GM19351 (cell line): ENCODE results near the gene CDK5RAP1.
"Not testable (repeated sequence)": the region's sequence is repeated elsewhere in the genome, so short reads cannot be mapped to it uniquely, and the experiment has no call there.

Experiments used
- ATAC-seq: cut with Tn5 transposase; IDR thresholded peaks from one replicate; pipeline ENCODE4 v1.9.1; 2021; ENCODE audit warnings: mild to moderate bottlenecking, moderate library complexity; ENCODE audit not compliant: unreplicated experiment

Gene CDK5RAP1

GRCh38 chr20:33423141-33423834, 22.0 kb upstream of the CDK5RAP1 start:
- no peak for ATAC-seq

GRCh38 chr20:33419140-33419974, 18.0 kb upstream of the CDK5RAP1 start:
- ATAC-seq, result no peak

GRCh38 chr20:33418033-33418432, 16.7 kb upstream of the CDK5RAP1 start:
- ATAC-seq, result no peak

- ATAC-seq, result no peak
Measured at GRCh38 chr20:33415948-33416347, 14.6 kb upstream of the CDK5RAP1 start.

- ATAC-seq, result no peak
Measured at GRCh38 chr20:33412484-33412838, 11.1 kb upstream of the CDK5RAP1 start.

DNA sequence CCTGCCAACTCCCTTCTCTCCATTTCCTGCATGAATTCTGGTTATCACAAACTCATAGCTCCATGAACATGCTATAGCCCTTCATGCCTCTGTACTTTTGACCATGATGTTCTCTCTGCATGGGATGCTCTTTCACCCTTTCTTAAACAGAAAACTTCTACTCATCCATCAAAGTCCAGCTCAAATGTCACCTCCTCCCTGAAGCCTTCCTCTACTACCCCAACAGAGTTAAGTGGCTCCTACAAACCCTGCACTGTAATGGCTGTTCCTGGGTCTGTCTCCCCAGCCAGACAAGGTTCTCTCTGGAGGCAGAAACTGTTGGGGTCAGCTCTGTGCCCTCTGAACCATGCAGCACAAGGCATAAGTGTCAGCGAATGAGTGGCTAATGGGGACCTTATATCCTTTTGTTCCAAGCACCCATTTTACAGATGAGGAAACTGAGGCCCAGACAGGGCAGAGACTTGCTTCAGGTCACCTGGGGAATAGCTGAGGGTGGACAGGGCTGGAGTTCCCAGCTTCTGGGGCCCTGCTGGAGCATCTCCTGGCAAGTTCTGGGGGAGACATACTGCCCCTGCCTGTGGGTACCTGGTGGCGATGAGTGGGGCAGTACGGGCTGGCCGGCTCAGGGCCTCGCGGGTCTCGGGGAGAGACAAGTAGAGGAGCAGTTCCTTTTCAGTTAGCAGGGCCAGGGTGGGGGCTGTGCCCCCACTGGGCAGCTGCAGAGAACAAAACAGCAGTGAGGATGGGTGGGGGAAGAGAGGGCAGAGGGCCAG, 10.6 kb upstream of the CDK5RAP1 start:
- ATAC-seq, result no peak

DNA sequence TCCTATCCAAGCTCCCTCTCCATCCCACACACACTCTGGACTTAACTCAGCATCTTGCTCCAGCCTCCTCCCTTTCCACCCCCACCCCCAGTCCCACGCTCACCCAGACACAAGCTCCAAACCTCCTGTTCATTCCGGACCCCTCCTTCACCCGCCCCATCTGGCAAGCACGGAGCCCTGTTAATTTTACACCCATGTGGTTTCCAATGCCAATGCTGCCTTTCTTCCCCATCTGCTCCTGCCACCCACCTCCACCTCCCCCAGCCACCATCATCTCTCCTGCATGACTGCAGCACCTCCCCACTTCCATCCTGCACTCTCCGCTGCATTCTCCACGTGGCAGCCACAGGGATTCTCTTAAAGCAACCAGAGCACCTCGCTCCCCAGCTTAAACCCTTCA, 9.9 kb upstream of the CDK5RAP1 start:
- ATAC-seq, result no peak

DNA sequence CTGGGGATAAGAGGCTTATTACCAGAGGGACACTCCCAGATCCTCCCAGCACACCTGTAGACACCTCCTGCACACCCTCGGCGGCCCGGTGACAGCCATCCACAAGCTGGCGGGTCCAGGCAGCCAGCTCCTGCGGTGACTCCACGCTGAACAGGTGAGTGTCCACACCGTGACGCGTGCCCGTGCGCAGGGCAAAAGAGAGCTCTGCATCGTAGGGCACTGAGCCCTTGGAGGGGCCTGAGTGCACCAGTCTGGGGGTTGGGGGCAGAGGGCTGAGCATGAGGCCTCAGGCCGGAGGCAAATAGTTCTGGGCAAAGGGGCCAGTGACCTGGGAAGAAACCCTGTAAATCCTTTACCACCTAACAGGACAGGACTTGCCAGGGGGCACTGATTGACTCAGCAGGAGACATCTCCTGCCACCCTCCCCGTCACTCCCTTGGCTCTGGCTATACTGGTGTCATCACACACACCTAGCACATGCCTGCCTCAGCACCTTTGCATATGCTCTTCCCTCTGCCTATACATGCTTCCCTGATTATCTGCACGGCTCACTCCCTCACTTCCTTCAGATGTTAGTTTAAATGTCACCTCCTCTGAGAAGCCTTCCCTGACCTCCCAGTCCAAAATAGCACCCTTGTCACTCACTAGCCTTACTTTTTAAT, 8.9 kb upstream of the CDK5RAP1 start:
- no peak for ATAC-seq

DNA sequence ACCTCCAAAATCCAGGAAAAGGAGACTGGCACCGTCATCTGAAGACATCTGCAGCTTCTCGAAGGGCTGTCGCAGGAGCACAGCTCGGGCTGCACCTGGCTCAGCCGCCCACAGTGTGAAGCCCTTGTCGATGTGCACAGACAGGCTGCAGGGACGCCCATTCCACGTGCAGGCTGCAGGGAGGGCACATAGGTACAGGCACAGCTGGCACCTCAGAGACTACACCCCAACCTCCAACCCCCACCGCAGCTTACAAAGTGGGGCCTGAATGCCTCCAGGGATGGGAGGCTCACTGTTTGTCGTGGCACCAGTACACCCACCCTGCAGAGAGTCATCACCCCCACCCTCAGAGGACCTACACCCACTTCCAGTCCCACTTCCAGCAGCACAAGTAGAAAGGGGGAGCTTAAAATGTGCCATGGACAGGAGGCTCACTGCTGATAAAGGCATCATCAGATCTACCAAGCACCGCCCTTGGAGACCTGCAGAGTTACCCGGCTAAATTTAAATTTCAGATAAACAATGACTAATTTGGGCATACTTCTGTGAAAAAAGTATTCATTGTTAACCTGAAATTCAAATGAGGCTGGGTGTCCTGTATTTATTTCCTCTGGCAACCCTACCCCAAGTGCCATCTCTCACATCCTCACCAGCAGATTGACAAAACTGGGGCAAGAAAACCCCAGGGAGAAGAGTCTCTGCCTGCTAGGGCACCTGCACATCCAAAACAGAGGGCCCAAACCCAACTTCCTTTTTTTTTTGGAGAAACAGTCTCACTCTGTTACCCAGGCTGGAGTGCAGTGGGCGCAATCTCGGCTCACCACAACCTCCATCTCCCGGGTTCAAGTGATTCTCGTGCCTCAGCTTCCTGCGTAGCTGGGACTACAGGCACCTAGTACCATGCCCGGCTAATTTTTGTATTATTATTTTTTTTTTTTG, 7.7 kb upstream of the CDK5RAP1 start:
- no peak for ATAC-seq

DNA sequence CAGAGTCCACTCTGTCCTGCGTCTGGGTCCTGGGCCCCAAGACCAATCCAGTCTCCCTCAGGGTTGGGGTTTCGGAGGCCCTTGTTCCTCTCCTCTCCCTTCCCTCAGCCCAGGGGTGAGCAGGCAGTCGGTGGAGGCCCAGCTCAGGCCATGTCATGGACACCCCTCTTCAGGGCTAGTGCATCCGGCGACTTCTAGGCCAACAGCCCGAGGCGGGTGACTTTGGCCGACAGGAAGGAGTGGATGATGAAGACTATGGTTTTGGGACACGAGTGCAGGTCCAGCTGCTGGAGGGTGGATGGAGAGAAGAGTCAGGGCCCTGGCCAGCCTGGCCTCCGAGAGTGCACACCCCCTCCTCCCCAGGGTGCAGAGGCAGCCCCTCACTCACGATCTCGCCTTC, 7.0 kb upstream of the CDK5RAP1 start:
- no peak for ATAC-seq

DNA sequence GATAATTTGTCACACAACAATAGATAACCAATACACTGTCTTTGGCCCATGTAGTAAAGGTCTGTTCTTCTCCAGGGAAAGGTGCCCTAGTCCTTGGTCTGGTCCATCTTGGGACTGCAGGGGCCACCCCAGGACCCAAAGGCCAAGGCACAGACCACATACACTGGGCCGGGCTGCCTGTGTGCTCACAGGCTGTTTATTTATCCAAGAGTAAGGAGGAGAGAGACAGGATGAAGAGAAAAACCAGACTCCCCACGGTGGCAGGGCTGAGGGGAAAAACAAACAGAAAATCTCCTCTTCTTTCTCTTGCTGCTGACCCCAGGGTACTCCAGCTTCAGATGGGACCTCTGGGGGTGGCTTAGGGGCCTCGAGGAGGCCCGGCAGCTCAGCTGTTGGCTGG, 6.5 kb upstream of the CDK5RAP1 start:
- no peak for ATAC-seq

GRCh38 chr20:33407251-33407650, 5.9 kb upstream of the CDK5RAP1 start:
- no peak for ATAC-seq

DNA sequence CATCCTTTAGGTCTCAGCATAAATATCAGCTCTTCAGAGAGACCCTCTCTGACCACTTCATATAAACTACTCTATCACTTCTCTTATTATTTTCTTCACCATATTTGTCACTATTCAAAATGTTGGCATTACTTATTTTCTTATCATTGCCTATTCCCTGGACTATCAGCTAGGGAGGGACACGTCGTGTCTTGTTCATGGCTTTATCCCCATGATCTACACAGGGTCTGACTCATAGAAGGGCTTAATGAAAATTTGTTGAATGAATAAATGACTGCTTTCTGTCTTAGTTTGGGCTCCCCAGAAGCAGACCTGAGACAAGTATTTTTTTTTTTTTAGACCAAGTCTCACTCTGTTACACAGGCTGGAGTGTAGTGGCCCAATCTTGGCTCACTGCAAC, 3.0 kb upstream of the CDK5RAP1 start:
- ATAC-seq, result no peak

- no peak for ATAC-seq
Measured at GRCh38 chr20:33401921-33402369, 626 bp upstream of the CDK5RAP1 start.

- ATAC-seq, result no peak
Measured at GRCh38 chr20:33400812-33401183, 521 bp downstream of the CDK5RAP1 start.

DNA sequence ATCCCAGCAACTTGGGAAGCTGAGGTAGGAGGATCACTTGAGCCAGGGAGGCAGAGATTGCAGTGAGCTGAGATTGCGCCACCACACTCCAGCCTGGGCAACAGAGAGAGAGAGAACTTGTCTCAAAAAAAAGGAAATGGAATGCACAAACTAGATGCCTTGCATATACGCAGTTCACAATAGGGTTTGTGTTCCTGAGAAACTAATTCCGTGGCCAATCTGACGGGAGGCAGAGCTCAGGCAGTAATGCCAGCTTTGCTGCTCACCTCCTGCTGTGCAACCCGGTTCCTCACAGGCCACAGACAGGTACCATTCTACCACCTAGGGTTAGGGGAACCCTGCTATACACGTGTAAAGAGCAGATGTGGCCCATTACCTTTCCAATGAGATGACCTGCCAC, 1.4 kb downstream of the CDK5RAP1 start:
- no peak for ATAC-seq

DNA sequence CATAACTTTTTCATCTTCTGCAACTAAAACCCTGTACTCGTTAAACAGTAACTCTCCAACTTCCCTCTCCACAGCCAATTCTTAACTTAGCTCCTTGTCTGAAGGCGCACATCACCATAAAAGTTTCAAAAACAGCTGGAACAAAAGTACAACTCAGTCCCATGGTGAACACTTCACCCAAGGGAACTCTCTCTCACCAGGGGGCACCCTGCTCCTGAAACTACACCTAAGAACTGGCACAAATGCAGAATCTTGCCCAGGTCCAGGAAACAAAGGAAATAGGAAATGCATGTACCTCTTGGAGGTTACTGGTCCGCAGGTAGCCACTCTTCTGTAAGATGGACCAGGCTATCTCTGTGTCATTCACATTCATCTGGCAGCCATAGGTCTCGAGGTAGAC, 6.6 kb downstream of the CDK5RAP1 start:
- ATAC-seq, result no peak

DNA sequence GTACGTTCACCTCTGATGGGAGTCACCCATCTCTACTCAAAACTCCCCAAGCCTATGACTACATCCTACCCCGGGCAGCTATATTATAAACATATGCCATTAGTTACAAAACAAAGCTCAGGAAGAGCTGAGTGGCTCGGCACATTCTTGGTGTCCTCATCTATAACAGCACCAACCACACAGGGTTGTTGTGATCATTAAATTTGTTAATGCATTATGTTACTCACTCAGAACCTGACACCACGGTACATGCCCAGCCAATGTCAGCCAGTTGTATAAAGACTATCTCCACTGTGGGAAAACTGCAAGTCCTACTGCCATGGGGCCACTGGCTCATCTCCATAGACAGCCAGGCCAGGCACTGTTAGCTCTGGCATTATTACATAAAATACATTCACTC, 7.7 kb downstream of the CDK5RAP1 start:
- no peak for ATAC-seq

DNA sequence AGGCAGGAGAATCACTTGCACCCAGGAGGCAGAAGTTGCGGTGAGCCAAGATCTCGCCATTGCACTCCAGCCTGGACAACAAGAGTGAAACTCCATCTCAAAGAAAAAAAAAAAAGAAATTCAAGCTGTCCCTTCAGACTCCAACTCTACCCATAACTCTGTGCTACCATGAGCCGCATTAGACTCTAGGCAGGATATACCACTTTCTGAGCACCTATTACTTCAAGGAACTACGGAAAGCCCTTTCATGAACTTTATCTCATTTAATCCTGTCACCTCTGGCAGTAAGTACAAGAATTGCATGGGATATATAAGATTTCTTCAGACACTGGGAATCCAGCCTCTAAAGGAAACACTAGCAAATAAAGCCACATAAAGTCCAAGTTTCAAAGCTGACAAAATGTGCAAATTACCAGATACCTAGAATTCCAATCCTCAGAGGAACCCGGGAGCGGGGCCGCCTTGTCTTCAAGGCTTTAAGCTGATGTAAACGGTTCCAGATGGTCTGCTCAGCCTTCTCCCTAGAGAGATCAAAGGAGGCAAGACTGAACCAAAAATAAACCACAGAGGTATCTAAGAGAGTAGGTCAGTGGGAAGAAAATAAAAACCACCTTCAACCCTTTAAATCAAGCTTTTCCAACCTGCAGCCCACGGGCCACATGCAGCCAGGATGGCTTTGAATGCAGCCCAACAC, 9.4 kb downstream of the CDK5RAP1 start:
- no peak for ATAC-seq

DNA sequence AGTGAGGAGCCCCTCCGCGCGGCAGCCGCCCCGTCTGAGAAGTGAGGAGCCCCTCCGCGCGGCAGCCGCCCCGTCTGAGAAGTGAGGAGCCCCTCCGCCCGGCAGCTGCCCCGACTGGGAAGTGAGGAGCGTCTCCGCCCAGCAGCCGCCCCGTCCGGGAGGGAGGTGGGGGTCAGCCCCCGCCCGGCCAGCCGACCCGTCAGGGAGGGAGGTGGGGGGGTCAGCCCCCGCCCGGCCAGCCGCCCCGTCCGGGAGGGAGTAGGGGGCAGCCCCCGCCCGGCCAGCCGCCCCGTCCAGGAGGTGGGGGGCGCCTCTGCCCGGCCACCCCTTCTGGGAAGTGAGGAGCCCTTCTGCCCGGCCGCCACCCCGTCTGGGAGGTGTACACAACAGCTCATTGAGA, 12.0 kb downstream of the CDK5RAP1 start:
- ATAC-seq, result not testable (repeated sequence)
